Measurements from ENCODE around the gene COMTD1. TPM values are rescaled to one million over a fixed set of nuclear protein-coding genes. Genes with fewer than 3 reads are reported as not detected.

The COMTD1 gene
- total and polyA plus RNA-seq, 2 of the 8 experiments (the other 6 are each of a cell fraction or from before 2014, with no cell fraction given): 31.9 to 42.4 TPM

DNA sequence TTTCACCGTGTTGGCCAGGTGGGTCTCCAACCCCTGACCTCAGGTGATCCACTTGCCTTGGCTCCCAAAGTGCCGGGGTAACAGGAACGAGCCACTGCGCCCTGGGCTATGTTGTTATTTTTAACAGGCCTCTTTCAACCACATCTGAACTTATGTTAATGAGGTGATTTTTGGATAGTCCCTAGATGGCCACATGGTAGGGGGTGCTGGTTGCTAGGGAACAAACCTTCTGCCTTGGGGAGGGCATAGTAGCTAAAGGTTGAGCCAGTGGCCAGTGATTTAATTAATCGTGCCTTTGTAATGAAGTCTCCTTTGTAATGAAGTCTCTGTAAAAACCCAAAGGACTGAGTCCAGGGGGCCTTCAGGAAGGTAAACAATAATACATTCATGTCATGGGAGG, 9.1 kb downstream of the COMTD1 start:
- Histone ChIP-seq H2BK5ac (ENCODE audit: low read depth, low read length) (peak overlapping the region; percentile 72; the same call in 1 of the 2 replicates), H2AK5ac (ENCODE audit: low read depth, low read length) (peak overlapping the region; percentile 55; the same call in 1 of the 2 replicates), H3K14ac (ENCODE audit: insufficient read length) (no peak overlapping the region), H3K9me3 (ENCODE audit: insufficient read depth in 2 of 2, low read depth in 1 of 2, low read length in 1 of 2) (no peaks in the 10 kb centered on the region), H3K9ac (replicated peaks in 1 of 4; ENCODE audit: extremely low read depth in 1 of 4, low read depth in 3 of 4, low read length in 3 of 4) (no peak overlapping the region), H3K23me2 (ENCODE audit: low read depth, low read length) (no peaks in the 10 kb centered on the region), H4K91ac (replicated peaks; ENCODE audit: insufficient read length, low read length) (no peak overlapping the region), H3K4ac (replicated peaks; ENCODE audit: insufficient read length, low read depth, low read length) (no peak overlapping the region), H3K79me1 (ENCODE audit: low read depth, low read length) (peaks cover 4% of the 10 kb centered on the region; the same call in 1 of the 2 replicates), H4K20me1 (replicated peaks in 1 of 2; ENCODE audit: control insufficient read depth in 1 of 2, insufficient read depth in 2 of 2, low read length in 2 of 2) (peaks cover 3 to 10% of the 10 kb centered on the region in 2 experiments), H2BK12ac (ENCODE audit: low read depth, low read length) (no peak overlapping the region; the same call in 1 of the 2 replicates), H2AFZ (ENCODE audit: low read length) (no peak overlapping the region), H3K27ac (ENCODE audit: low read depth, low read length) (no peak overlapping the region), H3K18ac (ENCODE audit: extremely low read depth, low read length) (peak overlapping the region; percentile 29; the same call in 1 of the 2 replicates), H3K23ac (ENCODE audit: insufficient read length) (no peak overlapping the region), H3K36me3 (ENCODE audit: control insufficient read depth in 2 of 4, insufficient read depth in 4 of 4, low read length in 3 of 4) (peaks cover 11 to 72% (median 31%) of the 10 kb centered on the region in 4 experiments), H4K8ac (ENCODE audit: extremely low read depth, insufficient read depth, low read length) (no peak overlapping the region), H3K4me2 (ENCODE audit: insufficient read depth in 1 of 2, low read depth in 2 of 2, low read length in 2 of 2) (peak overlapping the region; percentile 45 to 53), H3K4me1 (replicated peaks in 1 of 4; ENCODE audit: control insufficient read depth in 3 of 4, insufficient read depth in 4 of 4, low read length in 3 of 4) (peaks cover 14 to 42% (median 32%) of the 10 kb centered on the region in 4 experiments), H2BK120ac (replicated peaks; ENCODE audit: low read depth, low read length) (no peak overlapping the region), H4K5ac (ENCODE audit: insufficient read length, low read depth, low read length) (no peak overlapping the region), H2BK15ac (ENCODE audit: low read length) (0 out of 2 replicates have a peak overlapping the region, but pooled peaks have one; percentile 37), H2BK20ac (ENCODE audit: low read length) (no peak overlapping the region), H3K79me2 (ENCODE audit: control insufficient read depth in 1 of 2, insufficient read depth in 2 of 2, low read length in 2 of 2) (peaks cover 6 to 64% of the 10 kb centered on the region in 2 experiments), H3K56ac (replicated peaks; ENCODE audit: insufficient read length, low read depth, low read length) (no peak overlapping the region), H3K4me3 (ENCODE audit: extremely low read depth in 1 of 4, insufficient read depth in 2 of 4, low read depth in 3 of 4, low read length in 4 of 4) (peak overlapping the region in 1 of 4 experiments; percentile 4; a peak in 1 of 8 replicates), H3K27me3 (replicated peaks in 1 of 4; ENCODE audit: control insufficient read depth in 3 of 4, extremely low read depth in 1 of 4, insufficient read depth in 3 of 4, low read length in 3 of 4) (no peaks in the 10 kb centered on the region)
- CTCF ChIA-PET (ENCODE audit: partially characterized antibody): interaction anchor here (0.6 to 18.9 kb wide), 6 partner anchors 18 to 120 kb away, joined by 3 to 209 read pairs (median 3); partner anchors contain the start of genes SAMD8 and VDAC2
- POLR2A ChIA-PET (ENCODE audit: partially characterized antibody): interaction anchor here (0.6 to 27.6 kb wide), 4 partner anchors 7 to 994 kb away, joined by 3 to 801 read pairs (median 110); partner anchors contain the start of genes COMTD1 and VDAC2
- DNase-seq (ENCODE audit: low read depth in 1 of 2, low spot score in 2 of 2): no peak
- 68% methylated on average over 5 of the region's 5 CpGs; no CpG with 5 or more reads in 1 of the 2 experiments for WGBS, 2 experiments (ENCODE audit: extremely low coverage in 1 of 2, insufficient coverage in 1 of 2, insufficient read length in 1 of 2, insufficient replicate concordance in 2 of 2, low coverage in 1 of 2, low lambda C conversion rate in 2 of 2, missing lambda C conversion rate in 1 of 2)
- FAIRE-seq: no peak
- TF ChIP-seq EZH2 (IDR thresholded peaks at IDR 0.05; ENCODE audit: low read depth, low read length, severe bottlenecking) (no peak), RXRA (IDR thresholded peaks at IDR 0.05; ENCODE audit: insufficient read depth, low read depth, low read length) (no peak), BACH1 (IDR thresholded peaks at IDR 0.05; ENCODE audit: low read length) (no peak), BCL11A (IDR thresholded peaks at IDR 0.05; ENCODE audit: low read depth in 2 of 2, low read length in 2 of 2) (no peak), FOSL1 (IDR thresholded peaks at IDR 0.05; ENCODE audit: insufficient read depth, low read depth, low read length) (no peak), CBX8 (IDR thresholded peaks at IDR 0.05; ENCODE audit: borderline replicate concordance, low read depth, low read length) (no peak), CTBP2 (IDR thresholded peaks at IDR 0.05; ENCODE audit: borderline replicate concordance, insufficient read depth, insufficient read length, low read length) (no peak), KDM4A (IDR thresholded peaks at IDR 0.05; ENCODE audit: low read depth, low read length, severe bottlenecking) (no peak), JUND (IDR thresholded peaks at IDR 0.05; ENCODE audit: low read length) (no peak), SAP30 (IDR thresholded peaks at IDR 0.05; ENCODE audit: insufficient read depth, insufficient replicate concordance, low read length) (no peak), SUZ12 (IDR thresholded peaks at IDR 0.05; ENCODE audit: low read length) (no peak), CBX5 (IDR thresholded peaks at IDR 0.05; ENCODE audit: low read depth, low read length) (no peak)
